OCI-LY1 (cell line): ENCODE measurements around the gene WDR6.

ENCODE experiments used
- EZH2 ChIP-seq: fragments of 200-600 bp; sonication (generic), shearing (Covaris generic); IDR thresholded peaks from 2 replicates; pipeline ENCODE4 v1.8.0; 2017; ENCODE audit warnings: borderline replicate concordance, mixed run types, mild to moderate bottlenecking, antibody characterized with exemption, low read length, moderate library complexity, mixed read lengths
- TF ChIP-seq, protein P1 (sequence below): fragments of 200-600 bp; sonication (generic), shearing (Covaris generic); IDR thresholded peaks from 2 replicates; pipeline ENCODE4 v1.5.1; 2017; ENCODE audit warnings: mild to moderate bottlenecking, antibody characterized with exemption, low read length, moderate library complexity, mixed read lengths

- TF ChIP-seq, protein P1, sequence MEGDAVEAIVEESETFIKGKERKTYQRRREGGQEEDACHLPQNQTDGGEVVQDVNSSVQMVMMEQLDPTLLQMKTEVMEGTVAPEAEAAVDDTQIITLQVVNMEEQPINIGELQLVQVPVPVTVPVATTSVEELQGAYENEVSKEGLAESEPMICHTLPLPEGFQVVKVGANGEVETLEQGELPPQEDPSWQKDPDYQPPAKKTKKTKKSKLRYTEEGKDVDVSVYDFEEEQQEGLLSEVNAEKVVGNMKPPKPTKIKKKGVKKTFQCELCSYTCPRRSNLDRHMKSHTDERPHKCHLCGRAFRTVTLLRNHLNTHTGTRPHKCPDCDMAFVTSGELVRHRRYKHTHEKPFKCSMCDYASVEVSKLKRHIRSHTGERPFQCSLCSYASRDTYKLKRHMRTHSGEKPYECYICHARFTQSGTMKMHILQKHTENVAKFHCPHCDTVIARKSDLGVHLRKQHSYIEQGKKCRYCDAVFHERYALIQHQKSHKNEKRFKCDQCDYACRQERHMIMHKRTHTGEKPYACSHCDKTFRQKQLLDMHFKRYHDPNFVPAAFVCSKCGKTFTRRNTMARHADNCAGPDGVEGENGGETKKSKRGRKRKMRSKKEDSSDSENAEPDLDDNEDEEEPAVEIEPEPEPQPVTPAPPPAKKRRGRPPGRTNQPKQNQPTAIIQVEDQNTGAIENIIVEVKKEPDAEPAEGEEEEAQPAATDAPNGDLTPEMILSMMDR = no peak
- no peak for TF ChIP-seq EZH2
These were observed 22.5 kb upstream of the WDR6 start for GRCh38 chr3:48984663-48985062.
